NCI-H2171 (cell line): ENCODE data around the gene NFATC1.

Experiments
- DNase-seq: peaks from one replicate; lab custom pipeline; 2025; lab: John Stamatoyannopoulos, UW

NFATC1 gene

DNA sequence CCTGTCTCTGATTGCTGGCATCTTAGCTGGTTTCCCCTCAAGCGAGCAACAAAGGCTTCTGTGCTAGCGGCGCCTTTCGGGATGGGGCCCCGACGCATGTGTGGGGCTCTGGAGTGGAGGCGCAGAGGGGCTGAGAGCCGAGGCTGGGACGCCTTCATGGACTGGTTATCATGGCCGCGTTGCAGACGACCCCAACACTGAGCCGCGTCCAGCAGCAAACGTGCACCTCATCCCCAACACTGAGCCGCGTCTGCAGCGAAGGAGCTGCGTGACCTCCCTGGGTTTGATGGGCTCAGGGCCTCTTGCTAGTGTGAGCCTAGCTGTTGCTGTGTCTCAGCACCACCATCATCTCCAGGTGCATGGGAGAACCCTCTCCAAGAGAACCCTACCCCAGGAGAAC lies 160.2 kb downstream of the NFATC1 start:
- no peak for DNase-seq

GRCh38 chr18:79556829-79557585 lies 161.3 kb downstream of the NFATC1 start:
- DNase-seq: no peak

GRCh38 chr18:79558196-79558932 lies 162.6 kb downstream of the NFATC1 start:
- DNase-seq: no peak

- no peak for DNase-seq
Observed at GRCh38 chr18:79558933-79559416, 163.2 kb downstream of the NFATC1 start.

- DNase-seq: no peak
Observed at GRCh38 chr18:79559436-79559835, 163.7 kb downstream of the NFATC1 start.

GRCh38 chr18:79560042-79560860 lies 164.5 kb downstream of the NFATC1 start:
- no peak for DNase-seq

GRCh38 chr18:79560861-79561210 lies 165.1 kb downstream of the NFATC1 start:
- no peak for DNase-seq

DNA sequence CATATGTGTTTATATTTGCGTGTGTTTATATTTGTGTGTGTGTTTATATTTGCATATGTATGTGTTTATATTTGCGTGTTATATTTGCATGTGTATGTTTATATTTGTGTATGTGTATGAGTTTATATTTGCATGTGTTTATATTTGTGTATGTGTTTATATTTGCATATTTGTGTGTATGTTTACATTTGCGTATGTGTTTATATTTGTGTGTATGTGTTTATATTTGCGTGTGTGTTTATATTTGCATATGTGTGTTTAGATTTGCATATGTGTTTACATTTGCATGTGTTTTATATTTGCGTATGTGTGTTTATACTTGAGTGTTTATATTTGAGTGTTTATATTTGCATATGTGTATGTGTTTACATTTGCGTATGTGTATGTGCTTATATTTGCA lies 168.2 kb downstream of the NFATC1 start:
- no peak for DNase-seq

- DNase-seq: no peak
Observed at GRCh38 chr18:79564441-79564840, 168.7 kb downstream of the NFATC1 start.

- no peak for DNase-seq
Observed at GRCh38 chr18:79566771-79567431, 171.2 kb downstream of the NFATC1 start.

- DNase-seq: peak; percentile 64
Observed at GRCh38 chr18:79567481-79568147, 171.9 kb downstream of the NFATC1 start.

- no peak for DNase-seq
Observed at GRCh38 chr18:79568543-79569205, 172.9 kb downstream of the NFATC1 start.

DNA sequence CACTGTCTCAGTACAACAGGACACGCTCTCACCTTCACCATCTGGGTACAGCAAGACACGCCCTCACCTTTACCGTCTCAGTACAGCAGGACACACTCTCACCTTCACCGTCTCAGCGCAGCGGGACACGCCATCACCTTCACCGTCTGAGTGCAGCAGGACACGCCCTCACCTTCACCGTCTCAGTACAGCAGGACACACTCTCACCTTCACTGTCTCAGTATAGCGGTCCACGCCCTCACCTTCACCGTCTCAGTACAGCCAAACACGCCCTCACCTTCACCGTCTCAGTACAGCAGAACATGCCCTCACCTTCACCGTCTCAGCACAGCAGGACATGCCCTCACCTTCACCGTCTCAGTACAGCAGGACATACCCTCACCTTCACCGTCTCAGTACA lies 174.0 kb downstream of the NFATC1 start:
- no peak for DNase-seq

- peak; percentile 60 for DNase-seq
Observed at GRCh38 chr18:79570266-79571201, 174.8 kb downstream of the NFATC1 start.

GRCh38 chr18:79571211-79572092 lies 175.7 kb downstream of the NFATC1 start:
- no peak for DNase-seq

- DNase-seq: no peak
Observed at GRCh38 chr18:79572093-79572780, 176.5 kb downstream of the NFATC1 start.

DNA sequence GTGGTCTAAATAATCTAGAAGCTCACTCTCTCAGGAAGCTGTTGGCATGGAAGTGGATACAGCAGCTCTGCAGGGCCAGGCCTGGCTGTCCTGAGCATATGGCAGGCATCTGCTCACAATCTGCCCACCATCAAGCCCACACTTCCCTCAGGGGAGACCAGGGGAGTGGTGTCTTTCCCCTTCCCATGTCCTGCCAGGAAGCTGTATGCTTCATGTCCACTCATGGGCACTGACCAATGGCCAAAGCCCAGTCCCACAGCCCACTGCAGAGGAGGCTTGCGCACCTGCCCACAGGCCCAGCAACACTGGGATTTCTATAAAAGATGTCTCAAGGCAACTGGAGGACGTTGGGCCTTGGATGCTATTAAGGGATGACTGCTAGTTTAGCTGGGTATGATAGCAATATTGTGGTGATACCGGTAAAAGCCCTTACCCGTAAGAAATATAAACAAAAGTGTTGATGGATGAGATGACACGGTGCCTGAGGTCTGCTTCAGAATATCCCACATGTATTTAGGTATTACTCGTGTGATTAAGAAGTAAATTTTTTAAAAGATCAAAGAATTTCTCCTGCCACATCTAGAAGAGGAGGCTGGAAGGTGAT lies 177.2 kb downstream of the NFATC1 start:
- DNase-seq: no peak
